Activated naive CD8-positive, alpha-beta T cell treated with anti-CD3 and anti-CD28 coated beads, Interleukin-2, amount 50 U/mL, for 24 hours (primary cell): Measurements from ENCODE around the gene LHFPL6.

Experiments used
- ATAC-seq: fragments of 150-1000 bp; cut with Tn5 transposase; one replicate; pipeline ENCODE4 v1.10.0; 2021
- DNase-seq: peaks from one replicate; pipeline ENCODE4 v3.0.0; 2021
- H3K27ac Mint-ChIP-seq: one replicate; pipeline ENCODE4 v1.8.0; 2021; ENCODE audit warnings: mild to moderate bottlenecking, mixed read lengths
- H3K27me3 Mint-ChIP-seq: one replicate; pipeline ENCODE4 v1.8.0; 2021; ENCODE audit warnings: mixed read lengths
- H3K36me3 Mint-ChIP-seq: one replicate; pipeline ENCODE4 v1.8.0; 2021; ENCODE audit warnings: low read depth, mixed read lengths
- H3K4me1 Mint-ChIP-seq: one replicate; pipeline ENCODE4 v1.8.0; 2021; ENCODE audit warnings: mixed read lengths
- H3K4me3 Mint-ChIP-seq: one replicate; pipeline ENCODE4 v1.8.0; 2021; ENCODE audit warnings: mild to moderate bottlenecking, moderate library complexity, mixed read lengths
- H3K9me3 Mint-ChIP-seq: one replicate; pipeline ENCODE4 v1.8.0; 2021; ENCODE audit warnings: mixed read lengths

The LHFPL6 gene

GRCh38 chr13:39297664-39298171 is 305.3 kb downstream of the LHFPL6 start:
- Mint-ChIP-seq H3K36me3 (peaks cover 2% of the 10 kb centered on the region), H3K27ac (no peak overlapping the region), H3K9me3 (peaks cover 20% of the 10 kb centered on the region), H3K4me1 (no peaks in the 10 kb centered on the region), H3K4me3 (no peak overlapping the region), H3K27me3 (peaks cover 4% of the 10 kb centered on the region)
- DNase-seq (no peak), ATAC-seq (no peak)

- no peak overlapping the region for H3K27ac Mint-ChIP-seq
- ATAC-seq, result no peak
- no peak overlapping the region for H3K4me3 Mint-ChIP-seq
- DNase-seq, result no peak
- peaks cover 2% of the 10 kb centered on the region for H3K36me3 Mint-ChIP-seq
- H3K4me1 Mint-ChIP-seq, result no peaks in the 10 kb centered on the region
- H3K9me3 Mint-ChIP-seq, result peaks cover 20% of the 10 kb centered on the region
- H3K27me3 Mint-ChIP-seq, result peaks cover 4% of the 10 kb centered on the region
These were observed 306.0 kb downstream of the LHFPL6 start for GRCh38 chr13:39297023-39297422.

GRCh38 chr13:39296193-39296592 is 306.8 kb downstream of the LHFPL6 start:
- Mint-ChIP-seq H3K9me3 (peaks cover 20% of the 10 kb centered on the region), H3K4me3 (no peak overlapping the region), H3K27ac (no peak overlapping the region), H3K4me1 (no peaks in the 10 kb centered on the region), H3K27me3 (peaks cover 4% of the 10 kb centered on the region), H3K36me3 (peaks cover 2% of the 10 kb centered on the region)
- no peak for ATAC-seq
- DNase-seq, result no peak
